HG03135 (cell line): ENCODE data around the gene TRPC4AP.
"Not testable (repeated sequence)": the region's sequence is repeated elsewhere in the genome, so short reads cannot be mapped to it uniquely, and the experiment has no call there.

Experiments used
- ATAC-seq: cut with Tn5 transposase; IDR thresholded peaks from one replicate; pipeline ENCODE4 v1.9.1; 2021; ENCODE audit warnings: mild to moderate bottlenecking, moderate library complexity; ENCODE audit not compliant: unreplicated experiment

TRPC4AP gene

GRCh38 chr20:35059612-35060011 lies 33.0 kb downstream of the TRPC4AP start:
- ATAC-seq: no peak

GRCh38 chr20:35059110-35059509 lies 33.5 kb downstream of the TRPC4AP start:
- no peak for ATAC-seq

GRCh38 chr20:35055445-35056276 lies 36.9 kb downstream of the TRPC4AP start:
- ATAC-seq: no peak

GRCh38 chr20:35054814-35055213 lies 37.8 kb downstream of the TRPC4AP start:
- no peak for ATAC-seq

GRCh38 chr20:35052616-35053015 lies 40.0 kb downstream of the TRPC4AP start:
- not testable (repeated sequence) for ATAC-seq

GRCh38 chr20:35049776-35050352 lies 42.7 kb downstream of the TRPC4AP start:
- no peak for ATAC-seq

- ATAC-seq: no peak
Measured at GRCh38 chr20:35048739-35049138, 43.9 kb downstream of the TRPC4AP start.

- ATAC-seq: no peak
Measured at GRCh38 chr20:35042268-35042667, 50.3 kb downstream of the TRPC4AP start.

- no peak for ATAC-seq
Measured at GRCh38 chr20:35040646-35041045, 52.0 kb downstream of the TRPC4AP start.

GRCh38 chr20:35039846-35040489 lies 52.6 kb downstream of the TRPC4AP start:
- ATAC-seq: no peak

- ATAC-seq: no peak
Measured at GRCh38 chr20:35039146-35039545, 53.5 kb downstream of the TRPC4AP start.

- no peak for ATAC-seq
Measured at GRCh38 chr20:35034145-35034544, 58.5 kb downstream of the TRPC4AP start.

GRCh38 chr20:35030136-35030535 lies 62.5 kb downstream of the TRPC4AP start:
- ATAC-seq: no peak

- ATAC-seq: no peak
Measured at GRCh38 chr20:35027301-35027700, 65.3 kb downstream of the TRPC4AP start.

GRCh38 chr20:35025116-35025515 lies 67.5 kb downstream of the TRPC4AP start:
- no peak for ATAC-seq

- ATAC-seq: no peak
Measured at GRCh38 chr20:35023624-35024023, 69.0 kb downstream of the TRPC4AP start.

GRCh38 chr20:35021831-35022230 lies 70.8 kb downstream of the TRPC4AP start:
- no peak for ATAC-seq

- no peak for ATAC-seq
Measured at GRCh38 chr20:35021063-35021462, 71.5 kb downstream of the TRPC4AP start.

- no peak for ATAC-seq
Measured at GRCh38 chr20:35020108-35020928, 72.3 kb downstream of the TRPC4AP start.

- ATAC-seq: no peak
Measured at GRCh38 chr20:35018590-35019371, 73.8 kb downstream of the TRPC4AP start.
